ENCODE results near the gene ARHGAP28.

Gene ARHGAP28

GRCh38 chr18:6750411-6750810, 20.9 kb downstream of the ARHGAP28 start:
- Histone ChIP-seq H3K4me1 (ENCODE audit: insufficient read depth, low read length) (peaks cover 21% of the 10 kb centered on the region), H3K27me3 (ENCODE audit: control insufficient read depth in 1 of 2, insufficient read depth in 2 of 2, low read length in 2 of 2) (no peaks in the 10 kb centered on the region), H3K9me3 (ENCODE audit: low read length) (no peaks in the 10 kb centered on the region), H3K27ac (ENCODE audit: low read depth, low read length) (no peak overlapping the region), H3K36me3 (ENCODE audit: insufficient read depth, low read length) (no peaks in the 10 kb centered on the region), H3K9ac (ENCODE audit: low read length) (no peak overlapping the region), H3K4me3 (ENCODE audit: low read depth in 1 of 2, low read length in 2 of 2) (peak overlapping the region in 1 of 2 donors; percentile 8)

- Histone ChIP-seq H3K36me3 (ENCODE audit: insufficient read depth, low read length) (no peaks in the 10 kb centered on the region), H3K4me3 (ENCODE audit: low read depth in 1 of 2, low read length in 2 of 2) (no peak overlapping the region), H3K27me3 (ENCODE audit: control insufficient read depth in 1 of 2, insufficient read depth in 2 of 2, low read length in 2 of 2) (no peaks in the 10 kb centered on the region), H3K9me3 (ENCODE audit: low read length) (no peaks in the 10 kb centered on the region), H3K27ac (ENCODE audit: low read depth, low read length) (no peak overlapping the region), H3K4me1 (ENCODE audit: insufficient read depth, low read length) (peaks cover 21% of the 10 kb centered on the region), H3K9ac (ENCODE audit: low read length) (no peak overlapping the region)
Measured at GRCh38 chr18:6751222-6751621, 21.7 kb downstream of the ARHGAP28 start.

- H3K4me1 ChIP-seq (ENCODE audit: insufficient read depth, low read length), result peaks cover 21% of the 10 kb centered on the region
- H3K4me3 ChIP-seq (ENCODE audit: low read depth in 1 of 2, low read length in 2 of 2), result no peak overlapping the region
- no peaks in the 10 kb centered on the region for H3K27me3 ChIP-seq (ENCODE audit: control insufficient read depth in 1 of 2, insufficient read depth in 2 of 2, low read length in 2 of 2)
- no peak overlapping the region for H3K9ac ChIP-seq (ENCODE audit: low read length)
- H3K27ac ChIP-seq (ENCODE audit: low read depth, low read length), result no peak overlapping the region
- H3K9me3 ChIP-seq (ENCODE audit: low read length), result no peaks in the 10 kb centered on the region
- no peaks in the 10 kb centered on the region for H3K36me3 ChIP-seq (ENCODE audit: insufficient read depth, low read length)
Measured at GRCh38 chr18:6752202-6752860, 22.8 kb downstream of the ARHGAP28 start.

DNA sequence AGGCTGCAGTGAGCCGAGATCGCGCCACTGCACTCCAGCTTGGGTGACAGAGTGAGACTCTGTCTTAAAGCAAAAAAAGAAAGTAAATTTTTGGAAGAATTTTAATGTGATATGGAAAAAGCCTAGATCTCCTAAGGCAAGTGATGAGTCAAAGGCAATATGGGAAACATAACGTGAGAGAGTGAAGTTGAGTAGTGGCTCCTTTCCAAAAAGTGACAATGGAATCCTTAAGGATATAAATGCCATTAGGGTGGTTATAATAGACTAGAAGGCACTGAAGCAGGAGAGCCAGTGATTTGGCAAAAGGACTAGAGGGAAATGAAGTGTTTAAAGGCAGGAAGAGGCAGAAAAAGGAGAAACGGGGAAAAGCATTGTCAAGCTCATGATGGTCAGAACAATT, 25.6 kb downstream of the ARHGAP28 start:
- no peak overlapping the region for H3K27ac ChIP-seq (ENCODE audit: low read depth, low read length)
- no peaks in the 10 kb centered on the region for H3K36me3 ChIP-seq (ENCODE audit: insufficient read depth, low read length)
- H3K4me1 ChIP-seq (ENCODE audit: insufficient read depth, low read length), result peaks cover 15% of the 10 kb centered on the region
- H3K9ac ChIP-seq (ENCODE audit: low read length), result no peak overlapping the region
- H3K27me3 ChIP-seq (ENCODE audit: control insufficient read depth in 1 of 2, insufficient read depth in 2 of 2, low read length in 2 of 2), result no peaks in the 10 kb centered on the region
- no peak overlapping the region for H3K4me3 ChIP-seq (ENCODE audit: low read depth in 1 of 2, low read length in 2 of 2)
- H3K9me3 ChIP-seq (ENCODE audit: low read length), result no peaks in the 10 kb centered on the region

DNA sequence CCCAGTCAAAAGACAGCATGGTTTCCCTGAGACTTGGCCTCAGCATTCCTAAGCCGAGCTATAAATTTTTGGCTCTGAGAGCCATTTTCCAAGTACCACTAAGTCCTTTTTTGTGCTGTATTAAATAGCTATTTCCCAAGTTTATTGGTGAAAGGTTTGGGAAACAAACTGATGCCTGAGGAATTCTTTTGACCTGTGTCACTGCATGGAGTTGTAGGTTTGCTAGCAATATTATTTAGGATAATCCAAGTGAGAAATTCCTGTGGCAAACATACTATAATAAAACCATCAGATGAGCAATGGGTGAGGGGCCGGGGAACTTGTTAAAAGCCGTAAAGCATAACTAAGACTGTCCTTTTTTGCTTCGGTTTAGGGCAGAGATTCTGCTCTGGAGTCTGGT, 28.4 kb downstream of the ARHGAP28 start:
- Histone ChIP-seq H3K27ac (ENCODE audit: low read depth, low read length) (no peak overlapping the region), H3K4me3 (ENCODE audit: low read depth in 1 of 2, low read length in 2 of 2) (peak overlapping the region in 1 of 2 donors; percentile 3)

GRCh38 chr18:6759579-6759978, 30.1 kb downstream of the ARHGAP28 start:
- Histone ChIP-seq H3K9ac (ENCODE audit: low read length) (no peak overlapping the region), H3K4me3 (ENCODE audit: low read depth in 1 of 2, low read length in 2 of 2) (no peak overlapping the region), H3K36me3 (ENCODE audit: insufficient read depth, low read length) (no peaks in the 10 kb centered on the region), H3K9me3 (ENCODE audit: low read length) (no peaks in the 10 kb centered on the region), H3K27me3 (ENCODE audit: control insufficient read depth in 1 of 2, insufficient read depth in 2 of 2, low read length in 2 of 2) (no peaks in the 10 kb centered on the region), H3K4me1 (ENCODE audit: insufficient read depth, low read length) (no peaks in the 10 kb centered on the region), H3K27ac (ENCODE audit: low read depth, low read length) (no peak overlapping the region)

More for the DNA sequence above, 28.4 kb downstream of the ARHGAP28 start:
- Histone ChIP-seq H3K4me1 (ENCODE audit: insufficient read depth, low read length) (no peaks in the 10 kb centered on the region), H3K27me3 (ENCODE audit: control insufficient read depth in 1 of 2, insufficient read depth in 2 of 2, low read length in 2 of 2) (no peaks in the 10 kb centered on the region), H3K9ac (ENCODE audit: low read length) (no peak overlapping the region), H3K36me3 (ENCODE audit: insufficient read depth, low read length) (no peaks in the 10 kb centered on the region), H3K9me3 (ENCODE audit: low read length) (no peaks in the 10 kb centered on the region)

DNA sequence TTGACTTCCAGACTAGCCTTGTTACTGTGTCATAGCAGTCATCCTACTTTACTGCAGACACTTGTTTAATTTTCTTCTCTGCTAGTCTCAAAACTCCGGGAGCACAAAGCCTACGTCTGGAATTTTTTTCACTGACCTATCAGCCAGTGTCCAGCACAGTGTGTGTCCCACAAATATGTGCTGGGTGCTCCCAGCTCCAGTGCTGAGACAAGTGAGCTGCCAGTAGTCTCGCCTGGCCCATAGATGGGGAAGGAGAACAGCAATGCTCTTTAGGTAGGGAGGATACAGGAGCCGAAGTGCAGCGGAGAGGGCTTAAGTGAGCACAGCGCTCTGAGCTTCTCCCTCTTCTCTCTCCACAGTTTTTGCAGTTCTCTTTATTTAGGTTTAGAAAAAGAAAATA, 34.0 kb downstream of the ARHGAP28 start:
- no peaks in the 10 kb centered on the region for H3K27me3 ChIP-seq (ENCODE audit: control insufficient read depth in 1 of 2, insufficient read depth in 2 of 2, low read length in 2 of 2)
- no peak overlapping the region for H3K27ac ChIP-seq (ENCODE audit: low read depth, low read length)
- no peak overlapping the region for H3K4me3 ChIP-seq (ENCODE audit: low read depth in 1 of 2, low read length in 2 of 2)

GRCh38 chr18:6764382-6764781, 34.9 kb downstream of the ARHGAP28 start:
- Histone ChIP-seq H3K9me3 (ENCODE audit: low read length) (no peaks in the 10 kb centered on the region), H3K4me1 (ENCODE audit: insufficient read depth, low read length) (no peaks in the 10 kb centered on the region), H3K9ac (ENCODE audit: low read length) (no peak overlapping the region), H3K27ac (ENCODE audit: low read depth, low read length) (no peak overlapping the region), H3K36me3 (ENCODE audit: insufficient read depth, low read length) (no peaks in the 10 kb centered on the region), H3K4me3 (ENCODE audit: low read depth in 1 of 2, low read length in 2 of 2) (peak overlapping the region in 1 of 2 donors; percentile 2), H3K27me3 (ENCODE audit: control insufficient read depth in 1 of 2, insufficient read depth in 2 of 2, low read length in 2 of 2) (no peaks in the 10 kb centered on the region)

More for the DNA sequence above, 34.0 kb downstream of the ARHGAP28 start:
- no peak overlapping the region for H3K9ac ChIP-seq (ENCODE audit: low read length)
- no peaks in the 10 kb centered on the region for H3K36me3 ChIP-seq (ENCODE audit: insufficient read depth, low read length)
- no peaks in the 10 kb centered on the region for H3K4me1 ChIP-seq (ENCODE audit: insufficient read depth, low read length)
- no peaks in the 10 kb centered on the region for H3K9me3 ChIP-seq (ENCODE audit: low read length)

GRCh38 chr18:6773777-6774176, 44.3 kb downstream of the ARHGAP28 start:
- Histone ChIP-seq H3K4me1 (ENCODE audit: insufficient read depth, low read length) (peaks cover 9% of the 10 kb centered on the region), H3K27me3 (ENCODE audit: control insufficient read depth in 1 of 2, insufficient read depth in 2 of 2, low read length in 2 of 2) (no peaks in the 10 kb centered on the region), H3K9ac (ENCODE audit: low read length) (no peak overlapping the region), H3K9me3 (ENCODE audit: low read length) (no peaks in the 10 kb centered on the region), H3K36me3 (ENCODE audit: insufficient read depth, low read length) (no peaks in the 10 kb centered on the region), H3K4me3 (ENCODE audit: low read depth in 1 of 2, low read length in 2 of 2) (no peak overlapping the region), H3K27ac (ENCODE audit: low read depth, low read length) (no peak overlapping the region)

DNA sequence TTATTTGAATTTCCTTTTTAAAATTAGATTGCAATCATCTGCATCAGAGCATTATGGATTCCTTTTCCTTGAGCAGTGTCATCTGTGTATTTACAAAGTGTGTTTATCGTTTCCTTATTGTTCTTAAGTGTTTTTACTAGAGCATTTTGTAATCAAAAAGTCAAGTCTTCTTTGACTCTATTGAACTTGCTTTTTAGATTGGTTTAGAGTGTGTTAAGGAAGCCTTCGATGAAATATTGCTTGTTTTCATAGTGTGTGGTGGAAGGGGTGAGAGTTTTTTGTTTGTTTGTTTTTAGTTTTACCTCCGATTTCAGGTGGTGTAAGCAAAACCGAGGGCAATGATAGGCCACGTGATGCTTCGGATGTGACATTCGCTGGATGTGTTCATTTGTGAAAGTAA, 45.7 kb downstream of the ARHGAP28 start:
- Histone ChIP-seq H3K9me3 (ENCODE audit: low read length) (no peaks in the 10 kb centered on the region), H3K4me3 (ENCODE audit: low read depth in 1 of 2, low read length in 2 of 2) (no peak overlapping the region), H3K27me3 (ENCODE audit: control insufficient read depth in 1 of 2, insufficient read depth in 2 of 2, low read length in 2 of 2) (no peaks in the 10 kb centered on the region), H3K9ac (ENCODE audit: low read length) (no peak overlapping the region), H3K36me3 (ENCODE audit: insufficient read depth, low read length) (no peaks in the 10 kb centered on the region), H3K4me1 (ENCODE audit: insufficient read depth, low read length) (peaks cover 9% of the 10 kb centered on the region), H3K27ac (ENCODE audit: low read depth, low read length) (peak overlapping the region; percentile 44)

- H3K9ac ChIP-seq (ENCODE audit: low read length), result no peak overlapping the region
- no peak overlapping the region for H3K4me3 ChIP-seq (ENCODE audit: low read depth in 1 of 2, low read length in 2 of 2)
- H3K27ac ChIP-seq (ENCODE audit: low read depth, low read length), result peak overlapping the region; percentile 44
- H3K27me3 ChIP-seq (ENCODE audit: control insufficient read depth in 1 of 2, insufficient read depth in 2 of 2, low read length in 2 of 2), result no peaks in the 10 kb centered on the region
- H3K36me3 ChIP-seq (ENCODE audit: insufficient read depth, low read length), result no peaks in the 10 kb centered on the region
- H3K4me1 ChIP-seq (ENCODE audit: insufficient read depth, low read length), result peaks cover 9% of the 10 kb centered on the region
- H3K9me3 ChIP-seq (ENCODE audit: low read length), result no peaks in the 10 kb centered on the region
Measured at GRCh38 chr18:6775702-6776101, 46.2 kb downstream of the ARHGAP28 start.

DNA sequence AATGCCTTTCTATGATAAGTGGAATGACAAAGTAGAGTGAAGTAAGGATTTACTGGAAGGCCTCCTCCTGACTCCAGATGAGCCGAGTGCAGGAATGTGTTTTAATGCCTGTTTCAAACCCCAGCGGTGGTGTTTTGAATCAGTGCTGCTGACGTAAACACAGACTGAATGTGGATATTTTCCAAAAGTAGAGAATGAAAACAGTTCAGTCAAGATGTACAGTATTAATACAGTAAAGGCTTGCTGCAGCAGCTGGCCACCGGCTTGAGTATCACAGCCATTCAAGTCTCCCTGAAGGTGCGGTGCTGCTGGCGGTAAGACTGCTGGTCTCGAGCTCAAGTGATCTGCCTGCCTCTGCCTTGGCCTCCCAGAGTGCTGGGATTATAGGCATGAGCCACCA, 46.7 kb downstream of the ARHGAP28 start:
- Histone ChIP-seq H3K9me3 (ENCODE audit: low read length) (no peaks in the 10 kb centered on the region), H3K27ac (ENCODE audit: low read depth, low read length) (peak overlapping the region; percentile 44), H3K4me3 (ENCODE audit: low read depth in 1 of 2, low read length in 2 of 2) (peak overlapping the region in 1 of 2 donors; percentile 8), H3K36me3 (ENCODE audit: insufficient read depth, low read length) (no peaks in the 10 kb centered on the region), H3K4me1 (ENCODE audit: insufficient read depth, low read length) (peaks cover 9% of the 10 kb centered on the region), H3K27me3 (ENCODE audit: control insufficient read depth in 1 of 2, insufficient read depth in 2 of 2, low read length in 2 of 2) (no peaks in the 10 kb centered on the region), H3K9ac (ENCODE audit: low read length) (no peak overlapping the region)
